Endothelial cell of hepatic sinusoid (primary cell): ENCODE data around the gene COL26A1.

ENCODE experiments used
- in situ Hi-C: cut with HindIII; loops from 2 replicates; pipeline ENCODE4 v1.10.0; 2017; ENCODE audit warnings: low sequenced_read_pairs

COL26A1 gene

DNA sequence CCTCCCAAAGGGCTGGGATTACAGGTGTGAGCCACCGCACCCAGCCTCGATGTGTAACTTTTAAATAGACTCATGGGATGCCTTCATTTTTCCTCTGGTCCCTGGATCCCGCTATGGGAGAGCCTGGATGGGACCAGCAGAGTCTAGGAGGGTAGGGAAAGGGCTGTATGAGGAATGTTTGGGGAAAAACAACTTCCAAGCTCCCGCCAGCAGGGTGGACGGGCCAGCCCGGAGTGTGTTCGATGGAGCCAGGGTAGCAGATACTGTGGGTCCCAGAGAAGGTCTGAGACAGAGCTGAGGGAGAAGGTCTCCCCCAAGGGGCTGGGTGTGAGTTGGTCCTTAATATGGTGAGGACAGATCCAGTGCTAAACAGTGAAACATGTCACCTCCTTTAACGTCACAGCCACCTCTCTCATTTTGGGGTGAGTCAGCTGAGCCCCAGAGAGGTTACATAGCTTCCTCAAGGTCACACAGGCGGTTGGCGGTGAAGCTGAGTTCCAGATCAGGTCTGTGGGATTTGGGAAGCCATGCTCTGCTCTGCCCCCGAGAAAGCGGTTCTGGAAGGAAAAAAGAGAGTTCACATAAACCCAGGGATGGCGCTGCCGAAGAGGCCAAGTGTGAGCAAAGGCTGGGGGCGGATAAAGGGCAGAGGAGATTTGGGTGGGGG is 200.0 kb downstream of the COL26A1 start:
- in situ Hi-C loops = no loop called here

DNA sequence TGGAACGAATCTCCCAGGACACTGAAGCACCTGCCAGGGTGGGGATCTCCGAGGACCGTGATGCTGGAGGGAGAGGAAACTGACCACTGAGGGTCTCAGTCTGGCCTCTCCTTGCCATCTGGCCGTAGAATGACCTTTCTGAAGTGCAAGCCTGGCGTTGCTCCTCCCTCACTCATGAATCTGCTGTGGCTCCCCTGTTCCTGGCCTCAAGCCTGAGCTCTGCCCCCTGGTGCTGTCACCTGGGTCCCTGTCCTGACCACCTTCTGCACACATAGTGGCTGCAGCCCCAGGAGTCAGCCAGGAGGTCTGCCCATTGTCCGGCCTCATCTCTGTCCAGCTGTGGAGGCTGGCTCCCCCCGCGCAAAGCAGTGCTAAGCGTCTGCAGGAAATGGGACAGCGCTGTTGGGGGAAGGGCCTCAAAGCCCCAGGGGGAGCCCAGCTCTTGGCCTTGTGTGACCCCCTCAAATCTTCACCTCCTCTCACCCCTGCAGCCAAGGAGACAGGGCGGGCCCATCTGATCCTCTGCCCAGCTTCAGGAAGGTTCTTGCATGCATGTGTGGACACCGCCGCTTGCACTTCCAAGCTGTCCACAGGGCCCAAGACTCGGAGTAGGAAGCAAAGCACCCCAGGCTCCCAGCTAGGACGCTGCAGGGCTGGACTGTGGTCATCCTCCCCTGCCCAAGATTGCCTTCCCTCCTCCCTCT is 200.7 kb downstream of the COL26A1 start:
- in situ Hi-C loops = no loop called here

DNA sequence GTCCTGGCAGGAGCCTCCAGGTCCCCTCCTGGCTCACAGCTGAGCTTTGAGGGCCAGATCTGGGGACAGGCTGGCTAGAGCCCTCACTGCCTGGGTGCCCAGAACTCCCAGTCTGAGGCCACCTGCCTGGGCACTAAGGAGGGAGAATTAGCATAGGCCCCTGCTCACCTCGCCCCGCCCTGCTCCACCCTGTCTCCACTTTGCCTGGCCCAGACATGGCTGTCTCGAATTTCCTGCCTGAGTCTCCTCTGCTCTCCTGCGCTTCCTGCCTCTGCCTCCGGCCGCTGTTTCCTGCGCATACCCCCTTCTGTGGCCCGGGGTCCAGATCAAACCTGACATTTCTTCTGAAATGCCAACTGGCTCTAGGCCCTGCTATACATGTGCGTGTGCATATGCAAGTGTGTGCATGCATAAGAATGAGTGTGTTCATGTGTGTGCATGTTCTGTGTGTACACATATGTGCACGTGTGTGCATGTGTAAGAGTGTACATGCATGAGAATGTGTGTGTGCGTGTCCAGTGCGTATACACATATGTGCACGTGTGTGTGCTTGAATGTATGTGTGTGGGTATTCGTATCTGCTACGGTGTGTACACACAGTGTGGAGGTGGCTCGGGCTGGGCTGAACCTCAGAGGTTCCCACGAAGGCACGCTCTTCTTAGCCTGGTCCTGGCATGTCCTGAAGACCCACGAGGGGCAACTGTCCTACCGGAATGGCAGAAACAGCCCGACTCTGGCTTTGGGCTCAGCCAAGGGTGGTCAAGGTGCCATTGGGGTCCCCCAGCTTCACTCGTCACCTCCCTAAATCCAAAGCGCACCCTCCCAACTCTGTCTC is 201.5 kb downstream of the COL26A1 start:
- in situ Hi-C loops = no loop called here

DNA sequence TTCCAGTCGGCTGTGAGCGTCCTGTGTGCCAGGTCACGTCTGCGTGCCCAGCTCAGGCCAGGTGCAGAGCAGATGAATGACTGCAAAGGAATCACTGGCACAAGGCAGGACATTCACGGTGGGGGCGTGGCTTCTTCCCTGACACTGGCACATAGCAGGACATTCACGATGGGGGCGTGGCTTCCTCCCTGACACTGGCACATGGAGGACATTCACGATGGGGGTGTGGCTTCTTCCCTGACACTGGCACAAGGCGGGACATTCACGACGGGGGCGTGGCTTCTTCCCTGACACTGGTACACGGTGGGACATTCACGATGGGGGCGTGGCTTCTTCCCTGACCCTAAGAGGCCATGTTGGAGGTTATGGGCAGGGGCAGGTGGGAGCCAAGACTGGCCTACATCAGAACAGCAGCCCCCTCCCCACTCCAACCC is 202.1 kb downstream of the COL26A1 start:
- in situ Hi-C loops = no loop called here

DNA sequence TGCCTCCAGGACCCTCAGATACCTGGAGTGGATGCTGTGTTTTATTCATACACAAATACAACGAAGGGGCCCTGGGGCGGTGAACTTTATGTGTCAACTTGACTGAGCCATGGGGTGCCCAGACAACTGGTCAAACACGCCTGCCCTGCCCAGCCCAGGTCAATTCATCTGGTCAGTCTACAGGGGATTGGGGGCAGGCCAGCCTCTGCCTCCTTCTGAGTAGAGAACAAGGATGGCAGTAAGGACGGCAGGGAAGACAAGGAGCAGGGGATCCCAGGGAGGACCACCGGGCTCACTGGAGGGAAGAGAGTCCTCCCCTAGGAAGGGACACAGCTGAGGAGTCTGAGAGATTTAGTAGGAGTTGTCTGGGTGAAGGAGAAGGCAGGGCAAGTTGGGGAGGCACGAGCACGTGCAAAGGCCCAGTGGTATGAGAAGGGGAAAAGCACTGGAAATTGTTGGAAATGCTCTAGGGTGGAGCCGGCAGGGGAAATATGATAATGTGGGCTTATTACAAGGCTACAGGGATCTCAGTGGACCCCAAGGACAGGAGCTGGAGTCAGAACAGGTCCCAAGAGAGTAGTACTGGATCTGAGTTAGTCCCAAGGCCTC is 203.0 kb downstream of the COL26A1 start:
- in situ Hi-C loops = no loop called here

DNA sequence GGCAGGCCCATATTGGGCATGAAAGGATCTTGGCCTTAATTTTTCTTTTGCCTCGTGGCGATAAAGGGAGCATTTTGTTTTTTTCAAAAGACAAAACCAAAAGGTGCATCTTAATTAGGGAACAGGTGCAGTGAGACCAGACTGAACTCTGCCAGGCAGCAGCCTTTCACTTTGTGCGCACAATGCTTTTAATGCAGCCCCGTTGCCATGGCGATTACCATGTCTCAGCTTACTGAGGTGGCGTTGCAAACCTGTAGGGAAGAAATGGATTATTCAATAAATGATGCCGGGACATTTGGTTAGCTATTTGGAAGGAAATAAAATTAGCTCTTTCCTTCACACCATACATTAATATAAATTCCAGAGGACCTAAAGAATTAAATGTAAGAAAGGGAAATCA is 204.6 kb downstream of the COL26A1 start:
- in situ Hi-C loops = no loop called here

DNA sequence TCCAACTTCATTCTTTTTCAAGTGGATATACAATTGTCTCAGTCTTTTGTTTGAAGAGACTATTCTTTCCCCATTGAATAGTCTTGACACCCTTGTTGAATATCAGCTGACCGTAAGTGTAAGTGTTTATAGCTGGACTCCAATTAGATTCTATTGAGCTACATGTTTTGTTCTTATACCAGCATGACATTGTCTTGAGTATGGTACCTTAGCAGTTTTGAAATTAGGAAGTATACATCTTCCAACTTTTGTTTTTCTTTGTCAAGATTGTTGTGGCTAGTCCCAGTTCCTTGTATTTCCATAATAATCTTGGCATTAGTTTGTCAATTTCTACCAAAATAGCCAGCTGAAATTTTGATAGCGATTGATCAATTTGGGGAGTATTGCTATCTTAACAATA is 209.5 kb downstream of the COL26A1 start:
- in situ Hi-C loops = no loop called here

DNA sequence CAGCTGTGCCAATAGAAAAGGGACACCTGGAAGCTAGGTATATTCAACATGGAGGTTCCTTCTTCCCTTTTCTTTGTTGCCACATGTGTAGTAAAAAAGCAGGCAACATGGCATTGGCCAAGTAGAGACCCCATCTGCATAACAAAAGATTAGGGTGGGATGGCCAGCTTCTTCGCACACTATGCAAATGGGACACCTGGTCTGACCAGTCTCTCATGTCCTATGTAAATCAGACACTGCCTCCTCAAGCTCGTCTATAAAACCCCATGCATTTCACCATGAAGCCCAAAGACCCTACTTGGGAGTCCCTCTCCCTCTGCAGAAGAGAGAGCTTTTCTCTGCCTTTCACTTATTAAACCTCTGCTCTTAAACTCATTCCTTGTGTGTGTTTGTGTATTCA is 212.5 kb downstream of the COL26A1 start:
- in situ Hi-C loops = no loop called here

DNA sequence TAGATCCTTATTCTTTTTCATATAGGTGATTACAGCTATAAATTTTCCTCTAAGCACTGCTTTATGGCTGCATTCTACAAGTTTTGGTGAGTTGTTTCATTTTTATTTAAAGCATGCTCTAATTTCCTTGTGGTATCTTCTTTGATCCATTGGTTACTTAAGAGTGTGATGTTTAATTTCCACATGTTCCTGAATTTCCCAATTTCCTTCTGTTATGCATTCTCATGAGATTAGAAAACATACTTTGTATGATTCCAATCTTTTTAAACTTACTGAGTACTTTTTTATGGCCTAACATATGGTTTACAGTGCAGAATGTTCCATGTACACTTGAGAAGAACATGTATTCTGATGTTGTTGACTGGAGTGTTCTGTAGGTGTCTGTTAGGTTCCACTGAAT is 213.0 kb downstream of the COL26A1 start:
- in situ Hi-C loops = no loop called here

DNA sequence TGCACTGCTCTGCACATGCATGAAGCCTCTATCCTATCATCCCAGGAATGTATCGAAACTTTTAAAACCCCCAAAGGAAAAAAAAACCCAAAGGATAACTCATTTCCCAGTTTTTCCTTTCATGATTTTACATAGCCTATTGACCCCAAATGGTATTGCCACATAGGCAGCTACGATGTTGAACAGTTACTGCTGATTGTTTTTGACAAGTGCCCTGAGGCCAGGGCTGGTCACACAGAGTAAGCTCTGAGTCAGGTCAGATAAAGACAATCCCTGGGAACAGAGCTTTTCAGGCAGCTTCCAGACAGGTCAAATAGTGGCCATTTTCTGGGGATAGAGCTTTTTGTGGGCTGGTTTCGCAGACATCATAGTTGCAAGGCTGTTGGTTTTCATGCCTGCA is 214.3 kb downstream of the COL26A1 start:
- in situ Hi-C loops = no loop called here

DNA sequence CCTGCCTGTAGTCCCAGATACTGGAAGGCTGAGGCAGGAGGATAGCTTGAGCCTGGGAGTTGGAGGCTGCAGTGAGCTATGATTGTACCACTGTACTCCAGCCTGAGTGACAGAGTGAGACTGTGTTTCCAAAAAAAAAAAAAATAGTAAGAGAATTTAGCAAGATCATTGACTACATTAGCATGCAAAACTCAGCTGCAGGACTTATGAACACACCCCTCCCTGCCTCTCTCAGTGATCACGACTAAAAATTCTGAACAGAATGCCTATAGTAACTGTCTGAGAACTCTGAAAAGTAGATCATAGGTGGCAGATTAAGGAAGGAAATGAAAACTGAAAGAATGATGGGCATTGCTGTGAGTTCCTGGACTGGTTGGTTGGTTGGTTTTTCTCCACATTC is 215.9 kb downstream of the COL26A1 start:
- in situ Hi-C loops = no loop called here

DNA sequence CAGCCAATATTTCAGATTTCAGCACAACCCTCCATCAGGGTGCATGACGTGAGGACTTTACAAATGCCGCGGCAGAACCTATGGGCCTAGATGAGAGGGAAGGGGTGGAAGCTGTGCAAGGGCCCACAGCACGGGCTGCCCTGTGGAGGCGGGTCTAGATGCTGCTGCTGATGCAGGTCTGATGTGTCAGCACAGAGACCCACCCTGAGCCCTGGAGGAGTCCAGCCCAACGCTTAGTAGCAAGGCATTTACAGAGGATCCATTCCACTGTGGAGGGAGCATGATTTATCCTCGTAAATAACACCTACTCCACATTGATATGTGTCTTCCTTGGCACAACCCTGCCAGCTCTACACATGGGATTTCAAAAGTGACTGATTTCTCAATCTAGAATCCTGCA is 217.9 kb downstream of the COL26A1 start:
- in situ Hi-C loops = no loop called here

DNA sequence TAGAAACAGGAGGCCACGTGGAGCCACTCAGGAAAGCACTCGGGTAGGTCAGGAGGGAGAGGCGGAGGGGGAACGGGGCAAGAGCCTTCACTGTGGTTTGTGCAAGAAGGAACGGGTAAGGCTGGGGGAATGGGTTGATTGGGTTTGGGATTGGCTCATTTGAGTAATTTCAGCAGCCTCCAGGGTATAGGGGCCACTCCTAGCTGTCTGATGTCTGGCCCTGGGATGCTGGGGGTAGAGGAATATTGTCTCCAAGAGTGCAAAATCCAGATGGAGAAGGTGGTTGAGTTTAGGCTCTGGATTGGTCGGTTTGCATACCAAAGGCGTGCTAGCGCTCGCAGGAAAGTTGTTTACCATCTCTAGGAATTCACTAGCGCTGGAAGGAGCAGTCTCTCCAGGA is 219.2 kb downstream of the COL26A1 start:
- in situ Hi-C loops = no loop called here

DNA sequence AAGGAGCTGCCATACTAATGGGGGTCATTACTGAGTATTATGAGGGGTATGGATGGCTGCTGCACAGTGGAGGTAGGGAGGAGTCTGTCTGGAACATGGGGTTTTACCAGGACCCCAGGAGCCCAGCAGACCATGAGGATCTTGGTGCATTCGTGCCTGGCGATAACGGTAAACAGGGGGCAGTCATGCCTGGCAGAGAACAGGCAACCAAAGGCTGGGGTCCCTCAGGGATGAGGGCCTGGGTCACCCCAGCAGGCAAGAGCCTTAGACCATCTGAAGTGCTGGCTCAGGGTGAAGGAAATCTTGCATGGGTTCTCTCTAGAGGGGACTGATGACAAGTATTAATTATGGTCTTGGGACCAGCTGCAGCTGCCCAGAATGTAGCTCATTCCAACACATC is 220.3 kb downstream of the COL26A1 start:
- in situ Hi-C loops = no loop called here

DNA sequence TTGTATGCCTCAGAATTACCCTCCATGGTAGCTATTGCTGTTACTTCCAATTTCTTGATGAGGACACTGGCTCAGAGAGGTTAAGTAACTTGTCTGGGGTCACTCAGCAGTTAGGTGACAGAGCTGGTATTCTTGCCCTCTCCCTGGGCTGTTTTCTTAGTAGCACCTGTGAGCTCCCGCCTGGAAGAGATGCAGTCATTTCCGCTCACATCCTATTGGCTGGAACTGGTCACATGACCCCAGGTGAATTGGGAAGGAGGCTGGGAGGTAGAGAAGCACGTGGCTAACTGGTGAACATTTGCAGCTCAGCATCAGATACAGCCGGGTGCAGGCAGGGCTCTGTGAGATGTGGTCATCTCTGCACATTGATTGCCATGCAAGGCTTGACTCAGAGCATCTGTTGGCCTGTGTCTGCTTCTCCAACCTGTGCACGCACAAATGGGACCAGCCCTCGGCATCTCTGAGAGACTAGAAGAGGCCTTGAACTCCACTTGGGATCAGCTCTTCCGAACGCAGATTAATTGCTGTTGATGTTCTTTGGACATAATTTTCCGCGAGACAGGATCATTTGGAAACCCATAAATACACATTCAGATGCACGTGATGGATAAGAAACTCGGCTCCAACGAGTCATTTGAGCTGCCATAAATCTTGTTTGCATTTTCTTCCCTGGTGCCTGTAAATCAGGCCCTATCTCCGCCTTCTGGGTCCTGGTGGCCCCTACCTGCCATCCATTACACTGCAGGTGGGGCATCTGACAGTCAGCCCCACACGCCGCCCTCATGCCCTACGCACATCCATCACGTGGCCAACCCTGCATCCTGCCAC is 223.6 kb downstream of the COL26A1 start:
- in situ Hi-C loops = no loop called here

DNA sequence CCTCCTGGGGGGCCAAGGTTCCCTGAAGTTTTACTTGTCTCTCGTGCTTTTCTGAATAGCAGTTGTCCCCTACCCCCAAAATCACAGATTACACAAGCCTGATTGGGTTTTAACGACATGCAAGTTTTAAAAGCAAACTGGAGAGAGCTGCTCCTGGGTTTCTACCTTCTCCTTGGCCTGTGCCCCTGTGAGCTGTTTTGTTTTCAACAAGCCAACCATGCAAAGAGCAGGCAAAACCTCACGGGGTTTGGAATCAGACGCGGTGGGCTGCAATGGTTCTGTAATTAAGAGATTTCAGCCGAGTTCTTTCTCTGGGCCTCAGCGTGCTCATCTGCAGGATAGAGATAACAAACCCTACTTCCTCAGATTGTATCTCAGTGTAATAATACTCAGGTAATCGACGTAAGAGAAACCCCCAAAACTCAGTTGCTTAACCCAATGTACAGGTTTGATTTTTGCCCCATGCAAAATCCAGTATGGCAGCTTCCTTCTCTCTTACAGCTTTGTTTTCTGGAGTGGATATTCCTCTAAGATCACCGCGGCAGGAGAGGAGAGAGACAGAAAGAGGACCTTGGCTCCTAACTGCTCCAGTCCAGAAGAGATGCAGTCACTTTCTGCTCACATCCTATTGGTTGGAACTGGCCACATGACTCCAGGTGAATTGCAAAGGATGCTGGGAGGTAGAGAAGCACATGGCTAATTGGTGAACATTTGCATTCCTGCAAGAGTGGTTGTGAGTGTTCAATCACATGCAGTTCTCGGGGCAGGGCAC is 224.4 kb downstream of the COL26A1 start:
- in situ Hi-C loops = no loop called here

DNA sequence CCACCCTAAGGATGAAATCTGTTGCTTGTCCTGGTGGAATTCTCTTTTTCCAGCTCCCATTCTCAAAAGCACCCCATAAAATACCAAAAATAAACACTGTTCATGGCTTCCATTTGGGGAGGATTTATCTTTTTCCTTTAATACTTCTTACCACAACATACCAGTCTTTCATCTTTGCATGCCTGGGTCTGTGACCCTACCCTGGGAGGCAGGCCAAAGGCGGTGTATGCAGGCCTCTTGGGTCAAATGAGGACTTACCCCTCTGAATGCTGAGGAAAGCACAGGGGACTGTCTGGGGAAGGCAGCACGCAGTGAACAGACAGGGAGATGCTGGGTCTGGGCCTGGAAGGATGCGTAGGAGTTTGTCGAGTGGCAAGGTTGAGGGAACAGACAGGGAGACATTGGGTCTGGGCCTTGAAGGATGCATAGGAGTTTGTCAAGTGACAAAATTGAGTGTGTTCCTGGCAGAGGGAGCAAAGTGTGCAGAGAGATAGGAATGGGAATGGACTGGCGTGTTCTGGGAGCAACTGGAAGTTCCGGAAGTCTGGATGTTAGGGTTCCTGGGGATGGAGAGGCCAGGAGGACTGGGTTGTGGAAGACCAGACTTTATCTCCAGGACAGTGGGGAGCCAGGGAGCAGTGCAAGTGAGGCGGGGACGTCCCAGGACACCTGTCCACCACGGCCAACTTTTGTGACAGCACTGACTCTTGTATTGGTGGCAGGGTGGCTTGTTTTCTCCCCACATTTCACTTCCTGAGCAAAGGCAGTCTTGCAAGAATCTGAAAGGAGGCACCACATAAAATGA is 225.7 kb downstream of the COL26A1 start:
- in situ Hi-C loops = no loop called here

DNA sequence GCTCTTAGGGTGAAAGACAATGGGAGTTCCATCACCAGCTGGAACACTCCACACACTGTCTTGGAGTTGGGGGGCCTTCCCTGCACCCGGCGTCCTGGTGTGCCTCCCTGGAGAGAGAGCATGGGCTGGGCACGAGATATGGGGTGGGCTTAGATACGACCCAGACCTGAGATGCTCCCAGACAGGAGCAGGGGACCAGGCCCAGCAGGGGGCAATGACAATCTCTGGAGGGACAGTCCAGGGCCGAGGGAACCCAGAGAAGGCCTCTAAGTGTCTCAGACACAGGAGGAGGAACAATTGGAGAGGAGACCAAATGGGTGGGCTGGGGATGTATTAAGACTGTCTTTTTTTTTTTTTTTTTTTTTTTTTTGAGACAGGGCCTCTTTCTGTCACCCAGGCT is 226.4 kb downstream of the COL26A1 start:
- in situ Hi-C loops = no loop called here
